Measurements from ENCODE around the gene PRKAG2.

DNA sequence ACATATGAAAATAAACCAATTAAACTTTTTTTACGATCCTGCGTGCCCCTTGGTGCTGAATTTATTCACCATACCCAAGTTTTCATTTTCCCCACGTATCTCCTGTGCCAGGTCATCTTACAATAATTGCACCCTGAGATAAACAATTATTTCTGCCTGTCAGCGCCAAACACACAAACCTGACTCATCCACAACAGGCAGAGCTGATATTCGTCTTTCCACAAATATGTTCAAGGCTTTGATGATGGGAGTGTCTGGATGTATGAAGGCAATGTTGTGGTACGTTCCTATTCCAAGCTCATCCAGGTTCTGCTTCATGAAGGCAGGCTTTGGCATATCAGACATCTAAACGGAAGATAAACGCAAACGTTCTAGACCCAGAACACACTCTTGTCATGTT is 311.4 kb downstream of the PRKAG2 start:
- TF ChIP-seq POLR2AphosphoS5 (IDR thresholded peaks at IDR 0.05; ENCODE audit: low read depth, low read length) (no peak), POLR2A (IDR thresholded peaks at IDR 0.05; ENCODE audit: low read depth, low read length) (no peak), TAF1 (IDR thresholded peaks at IDR 0.05; ENCODE audit: low read depth, low read length) (no peak), SPI1 (IDR thresholded peaks at IDR 0.05; ENCODE audit: low read depth, low read length) (no peak)

Measured in GM12891 (cell line).